Right renal cortex interstitium (tissue), 3 donors: ENCODE measurements around the gene LPAR3. TPM values are rescaled to one million over a fixed set of nuclear protein-coding genes. Genes with fewer than 3 reads are reported as not detected.
A peak's percentile ranks its signal among the peaks of the same experiment; 100 is the strongest.
"Not testable (repeated sequence)": the region's sequence is repeated elsewhere in the genome, so short reads cannot be mapped to it uniquely, and the experiment has no call there.

Experiments
- DNase-seq, 3 donors: peaks; one replicate each; pipeline ENCODE4 v3.0.0-alpha.2; 2013; ENCODE audit warnings: low read depth in 3 of 3, low spot score in 2 of 3
- polyA plus RNA-seq, 3 donors: library from polyadenylated mRNA; unstranded; fragments of 120-200 nt; gene quantifications; one replicate each; pipeline ENCODE4 v1.2.1, GENCODE V29; 2013; ENCODE audit not compliant: insufficient read length in 3 of 3

Gene LPAR3, protein sequence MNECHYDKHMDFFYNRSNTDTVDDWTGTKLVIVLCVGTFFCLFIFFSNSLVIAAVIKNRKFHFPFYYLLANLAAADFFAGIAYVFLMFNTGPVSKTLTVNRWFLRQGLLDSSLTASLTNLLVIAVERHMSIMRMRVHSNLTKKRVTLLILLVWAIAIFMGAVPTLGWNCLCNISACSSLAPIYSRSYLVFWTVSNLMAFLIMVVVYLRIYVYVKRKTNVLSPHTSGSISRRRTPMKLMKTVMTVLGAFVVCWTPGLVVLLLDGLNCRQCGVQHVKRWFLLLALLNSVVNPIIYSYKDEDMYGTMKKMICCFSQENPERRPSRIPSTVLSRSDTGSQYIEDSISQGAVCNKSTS
- polyA plus RNA-seq, result 1 to 10 TPM; 1.2 to 1.5 (median 1.4) TPM

DNA sequence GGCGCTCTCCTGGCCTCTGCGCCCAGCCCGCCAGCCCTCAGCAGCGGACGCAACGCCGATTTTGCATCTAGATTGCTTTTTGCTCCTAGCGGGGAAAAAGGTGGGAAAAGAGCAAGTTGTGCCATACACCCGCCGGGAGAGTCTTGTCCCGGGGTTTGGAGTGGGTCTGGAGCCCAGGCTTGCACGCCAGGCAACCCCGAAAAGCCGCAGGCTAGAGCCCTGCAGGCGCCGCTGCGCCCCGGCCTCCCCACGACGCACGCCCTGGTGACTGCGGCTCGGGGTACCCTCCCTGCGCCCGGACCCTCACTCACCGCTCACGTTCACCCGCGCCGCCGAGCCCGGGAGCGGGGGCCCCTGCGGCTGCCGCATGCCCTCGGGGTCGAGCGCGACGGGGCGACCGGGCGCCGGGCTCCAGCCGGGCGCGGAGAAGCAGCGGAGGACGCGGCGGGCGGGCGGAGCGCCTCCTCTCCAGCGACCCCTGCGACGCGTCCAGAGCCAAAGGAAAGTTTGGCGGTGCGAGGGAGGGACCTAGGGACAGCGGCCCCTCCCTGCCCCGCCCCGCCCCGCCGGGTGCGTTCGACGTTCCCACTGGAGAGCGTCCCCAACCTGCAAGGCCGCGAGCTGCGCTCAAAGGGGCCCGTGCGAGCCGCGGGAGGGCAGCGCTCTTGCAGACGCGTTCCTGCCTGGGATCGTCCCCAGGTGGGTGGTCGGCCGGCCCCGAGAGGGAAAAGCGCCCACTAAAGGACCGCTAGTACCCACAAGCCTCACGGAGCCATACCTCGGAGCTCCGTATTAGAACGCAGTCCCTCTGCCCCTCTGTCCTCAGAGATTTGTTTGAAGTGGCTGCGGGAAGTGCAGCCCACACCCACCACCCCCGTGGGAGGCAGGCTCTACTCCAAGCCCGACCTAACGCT, at the start of gene LPAR3:
LPAR3 (minus strand) TSS at position 502 of the 914 bp plus-strand sequence. CDS start 27,086 bp downstream, outside the sequence.
- DNase-seq, result peak in 1 of 3 donors; percentile 23

DNA sequence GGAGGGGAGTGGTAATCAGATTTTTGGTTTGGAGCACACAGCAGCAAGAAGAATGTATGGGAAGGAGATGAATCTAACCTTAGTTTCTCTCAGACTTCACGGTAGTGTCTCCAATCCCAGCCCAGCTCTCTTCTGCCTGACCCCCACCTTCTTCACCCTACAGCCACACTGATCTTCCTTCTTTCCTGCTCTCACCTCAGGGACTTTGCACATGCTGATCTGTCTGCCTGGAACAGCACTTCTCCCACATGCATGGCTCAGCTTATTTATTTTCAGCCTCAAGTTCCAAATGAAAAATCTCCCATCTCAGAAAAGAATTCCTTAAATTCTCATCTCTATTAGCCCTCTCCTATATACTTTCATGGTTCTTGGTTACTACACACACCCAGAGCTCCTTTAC, 48.8 kb upstream of the LPAR3 start:
- no peak for DNase-seq

DNA sequence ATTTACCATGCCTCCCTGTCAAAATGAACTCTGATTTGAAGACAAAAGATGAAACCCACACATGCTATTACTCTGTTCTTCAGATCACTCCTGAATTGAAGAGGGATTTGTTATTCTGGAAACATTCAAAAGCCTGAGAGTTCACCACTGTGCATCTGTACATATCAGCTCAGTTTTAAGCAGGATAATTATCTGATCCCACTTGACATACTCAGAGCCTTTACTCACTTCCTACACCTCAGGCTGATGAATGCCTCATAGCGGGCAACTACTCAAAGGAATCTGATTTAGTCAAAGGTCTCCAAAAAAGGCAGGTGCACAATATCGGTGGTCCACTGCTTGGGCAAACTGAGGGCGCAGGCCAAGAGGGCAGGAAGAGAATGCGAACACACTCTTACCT, 47.5 kb upstream of the LPAR3 start:
- no peak for DNase-seq

DNA sequence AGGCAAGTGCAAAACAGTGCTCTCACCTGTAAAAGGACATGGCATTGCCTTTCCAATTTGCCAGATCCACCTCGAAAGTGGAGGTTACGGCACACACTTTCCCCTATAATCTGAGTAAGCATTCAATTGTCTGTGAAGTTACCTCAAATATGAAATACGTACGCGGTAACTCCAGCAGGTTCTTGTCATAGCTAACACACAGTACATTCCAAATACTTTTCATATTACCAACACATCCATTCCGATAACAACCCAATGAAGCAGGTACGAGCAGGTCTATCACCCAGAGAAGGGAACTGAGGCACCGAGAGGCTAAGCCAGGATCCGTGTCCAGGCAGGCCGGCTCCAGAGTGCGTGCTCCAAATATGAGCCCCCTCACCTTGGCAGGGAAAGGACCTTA, 46.8 kb upstream of the LPAR3 start:
- no peak for DNase-seq

DNA sequence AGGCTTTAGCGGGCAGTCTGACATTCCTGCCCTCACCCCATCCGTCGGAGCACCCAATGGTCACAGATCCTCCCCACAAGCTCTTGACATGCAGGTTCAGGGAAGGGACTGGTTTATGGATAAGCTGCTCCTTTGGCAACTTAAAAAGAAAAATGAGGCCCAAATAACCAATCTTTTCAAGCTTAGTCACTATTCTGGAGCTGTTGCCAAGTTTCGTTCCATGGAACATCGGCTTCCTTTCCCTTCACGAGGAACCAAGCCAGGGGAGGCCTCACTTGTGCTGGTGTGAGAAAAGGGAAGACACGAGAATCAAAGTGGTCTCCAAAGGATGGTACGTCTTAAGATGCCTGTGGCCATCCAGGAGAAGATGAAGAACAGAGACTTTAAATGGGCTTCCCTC, 46.1 kb upstream of the LPAR3 start:
- DNase-seq, result no peak

DNA sequence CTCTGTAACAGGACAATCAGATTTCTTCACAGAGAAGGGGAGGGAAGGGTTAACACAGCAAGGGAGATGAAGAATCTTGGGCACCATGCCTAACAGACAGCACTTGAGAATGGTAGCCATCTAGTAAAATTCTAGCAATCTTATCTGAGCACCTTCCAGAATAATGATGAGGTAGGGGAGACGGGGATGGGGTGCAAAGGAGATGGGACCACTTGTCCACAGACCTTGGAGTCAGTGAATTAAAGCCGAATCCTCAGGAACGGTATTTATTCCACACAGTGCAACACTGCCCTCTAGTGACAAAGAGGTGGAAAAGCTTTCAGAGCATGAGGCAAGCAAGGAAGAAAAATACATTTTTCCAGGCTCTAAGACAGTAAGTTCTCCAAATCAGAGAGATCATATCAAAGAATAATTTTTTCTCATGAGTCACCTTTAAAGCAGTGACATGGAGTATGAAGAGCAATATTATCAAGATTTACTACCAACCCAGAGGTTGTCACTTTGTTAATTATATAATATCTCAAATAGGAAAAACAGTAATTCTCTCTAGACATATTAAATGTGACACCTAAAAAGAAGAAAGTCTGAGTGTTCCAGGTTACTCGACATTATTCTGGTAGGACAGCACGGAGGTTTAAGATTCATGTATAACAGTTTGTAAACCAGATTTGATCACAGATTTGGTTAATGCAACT, 43.3 kb upstream of the LPAR3 start:
- DNase-seq, result peak; percentile 56 to 64 (median 56)

DNA sequence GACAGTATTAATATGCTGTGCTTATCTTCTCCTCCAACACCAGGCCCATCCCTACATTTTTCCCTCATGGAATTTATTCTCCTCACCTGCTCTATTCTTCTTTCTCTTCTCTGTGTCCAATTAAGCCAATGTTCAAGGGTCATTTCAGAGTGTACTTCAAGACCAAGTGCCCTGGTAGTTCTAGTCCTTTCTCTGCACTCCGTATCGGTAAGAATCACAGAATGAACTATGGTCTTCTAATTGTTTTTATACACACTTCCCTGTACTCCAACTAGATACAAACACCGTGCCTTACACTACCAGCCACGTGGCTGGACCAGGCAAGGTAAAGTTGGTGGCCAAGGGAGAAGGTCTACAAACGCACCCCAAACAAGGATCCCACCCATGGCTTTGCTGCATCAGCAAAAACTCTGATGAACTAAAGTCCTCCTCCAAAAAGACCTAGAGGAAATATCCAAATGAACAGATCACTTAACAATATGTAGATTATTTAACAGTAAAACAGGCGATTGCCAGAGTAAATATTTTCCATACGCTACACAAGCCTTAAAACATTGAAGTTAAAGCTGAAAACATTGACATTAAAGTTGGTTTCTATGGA, 40.1 kb upstream of the LPAR3 start:
- no peak for DNase-seq

DNA sequence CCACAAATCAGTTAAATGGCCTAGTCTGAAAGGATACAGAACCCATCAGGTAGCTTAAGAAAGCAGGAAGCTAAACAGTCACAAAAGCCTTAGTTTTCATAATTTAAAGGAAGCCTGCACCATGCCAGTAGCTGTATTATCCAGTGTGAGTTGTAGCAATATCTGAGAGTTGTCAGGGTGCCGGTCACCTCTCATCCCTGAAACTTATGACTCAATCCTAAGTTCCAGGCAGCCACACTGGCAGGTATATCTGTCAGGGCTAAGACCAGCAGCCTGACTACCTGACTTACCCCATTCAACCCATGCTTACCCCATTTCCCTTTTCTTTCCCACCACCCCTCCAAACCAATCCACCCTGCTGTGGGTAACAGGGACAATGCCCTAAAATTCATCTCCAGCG, 37.8 kb upstream of the LPAR3 start:
- no peak for DNase-seq

DNA sequence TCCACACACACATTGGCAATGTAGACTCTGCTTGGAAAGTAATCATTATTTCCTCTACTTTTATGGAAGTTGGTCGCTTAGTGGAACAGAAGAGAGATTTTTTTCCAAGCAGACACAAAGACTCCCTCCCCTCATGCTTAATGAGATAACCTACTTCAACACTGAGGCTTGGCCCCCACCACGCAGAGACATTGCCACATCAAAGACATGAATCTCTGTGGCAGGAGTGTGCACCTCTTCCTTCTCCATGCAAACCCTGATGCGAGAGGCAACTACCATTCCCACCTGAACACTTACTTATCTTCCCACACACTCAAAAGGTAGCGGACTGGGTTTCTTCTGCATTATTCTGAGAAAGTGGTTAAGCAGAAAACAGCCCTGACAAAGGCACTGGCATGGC, 37.3 kb upstream of the LPAR3 start:
- DNase-seq, result no peak

DNA sequence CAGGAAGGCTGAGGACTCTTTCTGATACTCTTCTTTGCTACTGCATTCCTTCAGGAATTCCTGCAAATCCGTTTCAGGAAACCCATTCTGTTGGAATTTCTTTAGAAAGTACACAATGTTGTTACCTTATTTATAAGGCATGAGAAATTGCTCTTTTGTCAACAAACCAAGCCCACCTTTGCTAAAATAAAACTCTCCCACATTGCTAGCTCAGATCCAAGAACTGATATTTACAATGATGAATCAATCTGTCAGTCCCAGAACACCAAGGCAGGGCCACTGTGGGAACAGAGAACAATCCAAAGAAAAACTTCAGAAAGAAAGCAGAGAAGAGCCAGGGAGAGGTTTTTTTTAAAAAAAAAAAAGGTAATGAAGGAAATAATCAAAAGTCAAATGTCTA, 36.6 kb upstream of the LPAR3 start:
- no peak for DNase-seq

DNA sequence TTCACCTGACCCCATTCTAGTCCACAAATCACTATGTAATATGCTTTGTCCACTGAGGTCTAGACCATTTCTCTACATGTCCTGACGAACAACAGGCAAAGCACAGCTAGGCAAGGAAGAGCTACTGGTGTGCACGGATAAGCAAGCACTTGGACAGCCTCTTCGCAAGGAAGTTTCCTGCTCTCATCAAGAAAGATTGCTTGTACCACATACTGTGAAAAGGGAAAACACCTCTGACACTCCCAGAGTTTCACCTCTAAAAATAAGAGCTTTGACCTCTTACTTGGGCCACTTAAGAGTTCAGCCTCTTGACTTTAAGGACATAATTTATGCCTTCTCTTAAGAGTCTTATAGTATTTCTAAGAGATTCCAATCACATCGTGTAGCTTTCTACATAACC, 36.0 kb upstream of the LPAR3 start:
- no peak for DNase-seq

DNA sequence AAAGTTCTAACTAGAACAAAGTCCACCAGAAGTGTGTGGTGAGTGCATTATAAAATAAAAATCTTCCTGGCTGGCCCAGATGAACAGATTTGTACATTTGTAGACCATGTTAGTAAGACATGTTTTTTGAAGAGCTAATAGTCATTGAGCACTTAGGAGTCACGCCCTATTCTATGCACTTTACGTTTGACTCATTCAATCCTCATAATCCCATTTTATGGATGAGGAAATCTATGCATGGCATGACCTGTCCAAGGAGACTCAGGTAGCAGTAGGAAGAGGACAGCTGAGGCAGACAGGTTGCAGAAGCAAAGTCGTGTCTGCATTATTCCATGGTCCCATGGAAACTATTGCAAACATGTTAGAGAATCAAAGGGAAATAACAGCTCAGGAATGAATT, 30.3 kb upstream of the LPAR3 start:
- no peak for DNase-seq

DNA sequence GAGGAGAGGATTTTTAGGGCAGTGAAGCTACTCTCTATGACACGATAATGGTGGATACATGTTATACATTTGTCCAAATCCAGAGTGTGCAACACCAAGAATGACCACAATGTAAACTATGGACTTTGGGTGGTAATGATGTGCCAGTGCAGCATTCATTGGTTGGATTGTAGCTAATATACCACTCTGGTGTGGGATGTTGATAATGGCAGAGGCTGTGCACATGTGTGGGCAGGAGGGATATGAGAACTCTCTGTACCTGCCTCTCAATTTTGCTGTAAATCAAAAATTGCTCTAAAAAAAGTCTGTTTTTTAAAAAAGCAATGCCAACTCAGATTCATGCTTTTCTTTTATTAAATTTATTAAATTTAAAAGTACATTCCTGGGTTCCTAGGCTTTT, 27.2 kb upstream of the LPAR3 start:
- no peak for DNase-seq

DNA sequence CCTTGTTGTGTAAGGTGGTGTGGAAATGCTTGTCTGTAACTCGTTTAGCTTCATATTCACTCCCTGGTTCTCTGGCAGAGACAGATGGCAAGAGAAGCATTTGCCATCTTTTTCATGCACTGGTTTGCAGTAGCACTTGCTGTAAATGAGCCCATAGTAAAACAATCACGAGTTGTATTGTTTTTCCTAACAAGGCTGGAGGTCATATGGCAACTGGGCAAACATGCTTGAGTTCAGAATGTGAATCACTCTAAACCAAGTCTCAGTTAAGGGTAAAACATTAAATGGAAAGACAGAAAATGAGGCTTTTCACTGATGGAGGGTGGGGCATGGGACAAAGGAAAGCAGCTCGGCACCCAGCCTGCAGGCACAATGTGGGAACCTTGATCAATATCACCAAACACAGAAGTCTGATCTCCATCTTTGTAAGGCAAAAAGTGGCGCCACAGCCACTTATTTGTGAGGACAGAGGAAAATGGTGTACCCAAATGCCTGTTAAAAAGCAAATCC, 26.5 kb upstream of the LPAR3 start:
- DNase-seq, result no peak

DNA sequence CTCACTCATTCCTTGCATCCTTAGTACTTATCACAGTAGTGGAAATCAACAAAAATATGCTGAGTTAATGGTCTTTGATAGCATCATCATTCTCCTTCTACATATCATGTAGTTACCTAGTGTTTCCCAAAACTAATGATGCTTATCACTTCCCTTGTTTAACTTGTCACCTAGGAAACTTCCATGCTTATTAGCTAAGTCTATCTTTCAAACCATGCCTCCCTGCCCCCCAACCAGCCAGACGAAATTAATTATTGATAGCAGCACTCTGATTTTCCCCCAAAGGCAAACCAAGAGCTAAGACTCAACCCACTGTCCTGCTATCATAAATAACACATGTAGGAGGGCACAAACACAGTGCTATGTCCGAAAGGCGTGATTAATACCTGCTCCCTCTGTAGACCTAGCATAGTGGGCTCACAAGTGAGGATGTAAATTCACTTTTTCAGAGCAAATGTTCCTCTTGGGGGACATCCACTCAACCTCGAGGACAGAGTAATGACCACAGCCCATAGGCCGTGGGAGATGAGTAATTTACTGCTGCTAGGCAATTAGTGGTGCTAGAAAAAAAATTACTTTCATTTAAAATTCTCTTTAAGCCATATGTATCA, 25.8 kb upstream of the LPAR3 start:
- DNase-seq, result no peak

DNA sequence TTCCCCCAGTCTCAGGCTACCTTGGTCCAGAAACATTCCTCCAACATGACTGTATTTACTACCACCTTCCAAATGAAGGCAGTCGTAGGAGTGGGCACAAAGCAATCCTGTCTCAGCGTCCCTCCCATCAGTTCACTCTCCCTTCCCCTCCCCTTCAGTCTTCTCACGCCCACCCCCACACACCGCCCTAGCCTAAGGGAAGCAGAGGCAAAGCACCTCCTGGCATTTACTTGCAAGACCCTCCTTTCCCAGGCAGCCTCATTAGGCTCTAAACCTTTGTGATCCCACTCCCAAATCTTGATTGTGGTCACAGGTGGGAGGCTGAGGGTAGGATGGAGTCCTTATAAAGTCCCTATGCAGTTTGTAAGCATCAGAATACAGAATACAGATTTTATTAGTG, 23.9 kb upstream of the LPAR3 start:
- DNase-seq, result no peak

DNA sequence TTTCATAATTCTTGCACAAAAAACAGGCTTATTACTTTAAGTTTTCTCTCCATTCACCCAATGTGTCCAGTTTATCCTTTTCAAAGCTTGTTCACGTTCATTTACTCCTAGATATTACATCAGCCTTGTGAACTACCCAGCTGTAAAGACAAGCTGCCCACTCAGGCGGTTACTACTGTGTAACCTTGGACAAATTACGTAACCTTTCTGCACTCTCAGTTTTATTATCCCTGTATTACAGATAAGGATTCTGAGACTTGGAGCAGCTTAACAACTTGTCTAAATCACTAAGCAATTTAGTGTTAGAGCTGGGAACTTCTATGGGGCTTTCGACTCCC, 20.5 kb upstream of the LPAR3 start:
- no peak for DNase-seq

DNA sequence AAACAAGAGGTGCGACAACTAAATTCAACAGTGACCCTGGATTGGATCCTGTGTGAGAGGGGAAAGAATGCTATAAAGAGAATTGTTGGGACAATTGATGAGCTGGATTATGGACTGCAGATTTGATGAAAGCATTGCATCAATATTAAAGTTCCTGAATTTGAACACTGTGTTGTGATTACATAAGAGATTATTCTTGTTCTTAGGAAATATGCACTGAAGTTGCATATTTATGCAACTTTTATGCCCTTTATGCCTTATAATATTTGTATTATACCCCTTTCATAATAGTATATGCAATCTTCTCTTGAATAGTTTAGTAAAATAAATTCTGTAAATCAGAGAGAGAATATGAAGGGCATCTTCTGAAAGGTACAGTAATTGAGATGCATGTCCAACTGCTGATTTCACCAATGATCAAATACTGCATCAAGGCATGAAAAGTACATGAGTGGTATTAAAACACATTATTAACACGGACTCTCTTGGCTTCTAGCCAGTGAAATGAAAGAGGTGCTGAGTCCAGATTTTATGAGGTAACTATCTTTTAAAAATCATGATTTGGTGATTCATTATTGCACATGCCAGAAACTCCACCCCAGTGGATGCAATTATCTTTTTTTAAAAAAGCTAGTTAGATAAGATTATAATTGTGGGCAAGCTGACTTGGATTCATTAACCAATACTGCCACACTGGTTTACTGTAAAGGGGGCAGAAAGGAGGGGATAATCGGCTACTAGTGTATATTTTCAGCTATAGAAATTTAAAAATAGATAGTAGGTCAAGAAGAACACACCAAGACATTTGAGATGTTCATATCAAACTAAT, 19.9 kb upstream of the LPAR3 start:
- DNase-seq, result no peak

DNA sequence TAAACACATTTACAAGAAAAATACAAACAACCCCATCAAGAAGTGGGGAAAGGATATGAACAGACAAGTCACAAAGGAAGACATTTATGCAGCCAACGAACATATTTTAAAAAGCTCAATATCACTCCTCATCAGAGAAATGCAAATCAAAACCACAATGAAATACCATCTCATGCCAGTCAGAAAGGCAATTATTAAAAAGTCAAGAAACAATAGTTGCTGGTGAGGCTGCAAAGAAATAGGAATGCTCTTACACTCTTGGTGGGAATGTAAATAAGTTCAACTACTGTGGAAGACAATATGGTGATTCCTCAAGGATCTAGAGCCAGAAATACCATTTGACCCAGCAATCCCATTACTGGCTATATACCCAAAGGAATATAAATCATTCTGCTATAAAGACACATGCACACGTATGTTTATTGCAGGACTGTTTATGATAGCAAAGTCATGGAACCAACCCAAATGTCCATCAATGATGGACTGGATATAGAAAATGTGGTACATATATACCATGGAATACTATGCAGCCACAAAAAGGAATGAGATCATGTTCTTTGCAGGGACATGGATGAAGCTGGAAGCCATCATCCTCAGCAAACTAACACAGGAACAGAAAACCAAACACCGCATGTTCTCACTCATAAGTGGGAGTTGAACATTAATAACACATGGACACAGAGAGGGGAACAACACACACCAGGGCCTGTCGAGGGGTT, 15.9 kb upstream of the LPAR3 start:
- not testable (repeated sequence) for DNase-seq
